Gastrocnemius medialis (tissue), 4 donors: ENCODE data around the gene FBLN2. TPM values are rescaled to one million over a fixed set of nuclear protein-coding genes. Genes with fewer than 3 reads are reported as not detected.

Experiments
- ATAC-seq, 2 donors: fragments of 150-250 bp; one replicate each; pipeline ENCODE4 v1.9.1; 2016
- DNase-seq, 2 donors: peaks; one replicate each; pipeline ENCODE4 v3.0.0-alpha.2; 2019
- H3K27ac ChIP-seq, 4 donors: fragments of 200-600 bp; sonication (generic); 1 replicate in 1 of 4; 2 replicates in 3 of 4; pipeline ENCODE4 v1.5.1; 2016 to 2018; ENCODE audit warnings: mild to moderate bottlenecking in 2 of 4, moderate library complexity in 1 of 4
- H3K27me3 ChIP-seq, 3 donors: fragments of 200-600 bp; sonication (generic) in 2 of 3; 1 replicate in 1 of 3; 2 replicates in 2 of 3; pipeline versions ENCODE4 v1.5.1 to v1.6.0; 2016 to 2019; ENCODE audit warnings: mild to moderate bottlenecking in 1 of 3, moderate library complexity in 1 of 3
- H3K36me3 ChIP-seq, 2 donors: fragments of 200-600 bp; sonication (generic) in 1 of 2; one replicate each; pipeline ENCODE4 v1.5.1; 2017 to 2018
- H3K4me1 ChIP-seq, 2 donors: fragments of 200-600 bp; sonication (generic) in 1 of 2; one replicate each; pipeline ENCODE4 v1.5.1; 2016 to 2017; ENCODE audit warnings: mild to moderate bottlenecking in 2 of 2
- H3K4me3 ChIP-seq, 4 donors: fragments of 200-600 bp; sonication (generic) in 3 of 4; 1 replicate in 1 of 4; 2 replicates in 3 of 4; pipeline ENCODE4 v1.5.1; 2016 to 2019; ENCODE audit warnings: mild to moderate bottlenecking in 2 of 4
- H3K9me3 ChIP-seq, 3 donors: fragments of 200-600 bp; sonication (generic) in 2 of 3; 1 replicate in 1 of 3; 2 replicates in 2 of 3; pipeline ENCODE4 v1.5.1; 2016 to 2019
- CTCF ChIP-seq, 5 experiments: fragments of 450-650 bp in 3 of 5; fragments of 200-600 bp in 2 of 5; sonication (generic) in 2 of 5; IDR thresholded peaks in 4 of 5; conservative IDR thresholded peaks in 1 of 5; 1 replicate in 4 of 5; 2 replicates in 1 of 5; pipeline ENCODE4 v1.5.1; 2016 to 2019; ENCODE audit warnings: antibody characterized with exemption in 5 of 5, mild to moderate bottlenecking in 3 of 5, moderate library complexity in 3 of 5
- POLR2A ChIP-seq, 2 donors: fragments of 450-650 bp; IDR thresholded peaks; one replicate each; pipeline ENCODE4 v1.6.1; 2017; ENCODE audit warnings: antibody characterized with exemption in 2 of 2, mild to moderate bottlenecking in 2 of 2, moderate library complexity in 2 of 2
- in situ Hi-C, 4 donors: fragments of 200-750 bp; cut with MboI; loops; one replicate each; pipeline versions ENCODE4 v1.15.0 to v1.8.0; 2017; ENCODE audit warnings: low sequenced_read_pairs in 4 of 4
- intact Hi-C: fragments of 100-400 bp; cut with DNase I; formaldehyde crosslinking; loops from one replicate; pipeline ENCODE4 v1.15.1; 2023; ENCODE audit warnings: low total_unique reads
- total RNA-seq, 4 donors: library from RNA; depleted of rRNA; stranded (reverse); fragments of >200 nt; gene quantifications; one replicate each; pipeline versions ENCODE4 v1.1.0 to v1.2.3, GENCODE V29; 2016

The FBLN2 gene
- total RNA-seq, 4 donors from 2014 or later, result 28.9 to 45.7 (median 34.0) TPM

GRCh38 chr3:13522236-13522635, 26.7 kb upstream of the FBLN2 start:
- no peak for ATAC-seq
- no peak for DNase-seq
- Histone ChIP-seq H3K27me3 (no peaks in the 10 kb centered on the region), H3K4me1 (peaks cover 13 to 18% of the 10 kb centered on the region in 2 donors), H3K4me3 (no peak overlapping the region), H3K36me3 (no peaks in the 10 kb centered on the region), H3K27ac (no peak overlapping the region), H3K9me3 (no peaks in the 10 kb centered on the region)
- TF ChIP-seq CTCF (IDR thresholded peaks at IDR 0.05 in 4 of 5, conservative IDR thresholded peaks at IDR 0.05 in 1 of 5) (no peak), POLR2A (IDR thresholded peaks at IDR 0.05) (no peak)
- intact Hi-C loops, result no loop called here
- in situ Hi-C loops, result no loop called here

- H3K4me1 ChIP-seq, result no peaks in the 10 kb centered on the region
- ATAC-seq, result peak in 1 of 2 donors; percentile 78
- DNase-seq, result peak in 1 of 2 donors; percentile 52
- H3K9me3 ChIP-seq, result no peaks in the 10 kb centered on the region
- TF ChIP-seq POLR2A (IDR thresholded peaks at IDR 0.05) (no peak), CTCF (IDR thresholded peaks at IDR 0.05 in 4 of 5, conservative IDR thresholded peaks at IDR 0.05 in 1 of 5) (no peak)
- H3K4me3 ChIP-seq, result no peak overlapping the region
- intact Hi-C loops (no loop called here), in situ Hi-C loops (no loop called here)
- peak overlapping the region; percentile 2 to 70 (median 66) for H3K27ac ChIP-seq
- H3K36me3 ChIP-seq, result no peaks in the 10 kb centered on the region
- no peaks in the 10 kb centered on the region for H3K27me3 ChIP-seq
Measured at GRCh38 chr3:13524979-13525669, 23.8 kb upstream of the FBLN2 start.

- ATAC-seq (peak; percentile 57 to 59), DNase-seq (peak in 1 of 2 donors; percentile 40)
- H3K36me3 ChIP-seq, result no peaks in the 10 kb centered on the region
- H3K9me3 ChIP-seq, result no peaks in the 10 kb centered on the region
- in situ Hi-C loops (no loop called here), intact Hi-C loops (no loop called here)
- H3K4me1 ChIP-seq, result no peaks in the 10 kb centered on the region
- no peaks in the 10 kb centered on the region for H3K27me3 ChIP-seq
- peak overlapping the region; percentile 59 to 70 (median 66) for H3K27ac ChIP-seq
- H3K4me3 ChIP-seq, result no peak overlapping the region
- TF ChIP-seq CTCF (IDR thresholded peaks at IDR 0.05 in 4 of 5, conservative IDR thresholded peaks at IDR 0.05 in 1 of 5), result no peak
Measured at GRCh38 chr3:13525827-13526625, 22.9 kb upstream of the FBLN2 start.

- intact Hi-C loops, result no loop called here
- TF ChIP-seq CTCF (IDR thresholded peaks at IDR 0.05 in 4 of 5, conservative IDR thresholded peaks at IDR 0.05 in 1 of 5) (no peak), POLR2A (IDR thresholded peaks at IDR 0.05) (no peak)
- Histone ChIP-seq H3K4me3 (no peak overlapping the region), H3K4me1 (peaks cover 0 to 3% of the 10 kb centered on the region in 2 donors), H3K27me3 (no peaks in the 10 kb centered on the region), H3K36me3 (no peaks in the 10 kb centered on the region), H3K27ac (peak overlapping the region; percentile 59 to 70 (median 66)), H3K9me3 (no peaks in the 10 kb centered on the region)
- in situ Hi-C loops, result no loop called here
- ATAC-seq (no peak), DNase-seq (no peak)
Measured at GRCh38 chr3:13526626-13526949, 22.3 kb upstream of the FBLN2 start.
